G401 (cell line): Measurements from ENCODE around the gene STOML1. TPM values are rescaled to one million over a fixed set of nuclear protein-coding genes. Genes with fewer than 3 reads are reported as not detected.
A peak's percentile ranks its signal among the peaks of the same experiment; 100 is the strongest.
"Not testable (repeated sequence)": the region's sequence is repeated elsewhere in the genome, so short reads cannot be mapped to it uniquely, and the experiment has no call there.

Experiments used
- DNase-seq: peaks from one replicate; pipeline ENCODE4 v3.0.0-alpha.2; 2015; ENCODE audit warnings: low spot score
- in situ Hi-C: cut with HindIII; loops from 2 replicates; pipeline ENCODE4 v1.10.0; 2016; ENCODE audit warnings: low sequenced_read_pairs, mixed read lengths
- total RNA-seq: library from RNA; depleted of rRNA; stranded (reverse); fragments of >200 nt; shearing (Covaris generic); gene quantifications from 2 replicates; pipeline ENCODE4 v1.2.3, GENCODE V29; 2014

STOML1 gene
- total RNA-seq, 1 experiment from 2014 or later: 6.0 TPM

DNA sequence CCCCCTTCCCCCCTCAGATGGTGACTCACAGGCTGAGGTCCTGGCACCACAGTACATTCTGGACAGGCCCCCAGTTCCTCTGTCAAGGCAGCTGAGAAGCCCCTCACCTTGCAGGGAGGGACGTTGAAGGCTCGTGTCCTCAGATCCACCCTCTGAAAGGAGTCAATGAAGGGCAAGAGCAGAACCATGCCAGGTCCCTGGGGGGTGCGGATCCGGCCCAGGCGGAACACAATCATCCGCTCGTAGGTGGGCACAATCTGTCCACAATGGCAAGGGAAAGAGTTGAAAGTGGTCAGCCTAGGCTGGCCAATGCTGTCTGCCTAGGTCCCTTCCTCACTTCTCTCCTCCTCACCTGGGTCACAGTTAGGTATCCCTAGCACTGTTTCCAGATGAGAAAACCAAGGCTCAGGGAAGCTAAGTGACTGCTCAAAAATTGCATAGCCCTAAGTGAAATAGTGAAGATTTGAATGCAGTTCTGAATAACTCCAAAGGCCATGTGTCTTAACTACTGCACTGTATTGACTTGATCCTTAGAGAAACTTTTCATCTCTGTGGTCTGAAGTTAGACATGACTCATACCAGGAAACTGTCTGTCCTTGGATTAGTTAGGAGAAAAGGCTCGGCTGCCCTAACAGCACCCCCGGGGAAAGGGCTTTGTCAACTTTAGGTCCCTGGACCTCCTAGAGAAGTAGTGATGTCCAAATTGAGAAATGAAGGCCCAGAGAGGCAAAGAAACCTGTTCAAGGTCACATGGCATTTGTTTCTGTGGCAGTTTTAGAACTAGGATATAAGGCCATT is 2.9 kb downstream of the STOML1 start:
- in situ Hi-C loops: no loop called here
- no peak for DNase-seq

DNA sequence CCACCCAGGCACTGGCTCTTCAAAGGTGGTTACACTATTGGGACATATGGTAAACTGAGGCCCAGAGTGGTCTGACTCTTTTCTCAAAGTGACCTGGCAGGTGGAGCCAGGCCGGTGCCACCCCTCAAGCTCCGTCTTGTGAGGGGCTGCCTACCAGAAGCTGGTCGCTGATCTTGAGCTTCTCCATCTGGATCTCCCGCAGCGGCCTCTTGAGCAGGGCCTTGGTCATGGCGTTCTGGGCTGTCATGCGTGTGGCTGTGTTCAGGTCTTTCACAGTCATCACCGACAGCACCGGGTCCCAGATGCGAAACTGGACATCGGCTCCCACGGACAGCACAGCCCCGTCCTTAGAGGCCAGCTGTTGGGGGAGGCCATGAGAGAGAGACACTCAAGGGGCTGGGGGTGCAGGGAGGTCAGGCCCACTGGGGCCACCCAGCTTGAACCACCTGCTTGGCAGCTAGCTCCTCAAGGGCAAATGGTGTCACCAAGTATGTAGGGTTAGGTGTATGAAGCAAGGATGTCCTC is 3.6 kb downstream of the STOML1 start:
- DNase-seq: no peak
- in situ Hi-C loops: no loop called here

- DNase-seq: no peak
- in situ Hi-C loops: no loop called here
These were observed 4.2 kb downstream of the STOML1 start for GRCh38 chr15:73987681-73988444.

DNA sequence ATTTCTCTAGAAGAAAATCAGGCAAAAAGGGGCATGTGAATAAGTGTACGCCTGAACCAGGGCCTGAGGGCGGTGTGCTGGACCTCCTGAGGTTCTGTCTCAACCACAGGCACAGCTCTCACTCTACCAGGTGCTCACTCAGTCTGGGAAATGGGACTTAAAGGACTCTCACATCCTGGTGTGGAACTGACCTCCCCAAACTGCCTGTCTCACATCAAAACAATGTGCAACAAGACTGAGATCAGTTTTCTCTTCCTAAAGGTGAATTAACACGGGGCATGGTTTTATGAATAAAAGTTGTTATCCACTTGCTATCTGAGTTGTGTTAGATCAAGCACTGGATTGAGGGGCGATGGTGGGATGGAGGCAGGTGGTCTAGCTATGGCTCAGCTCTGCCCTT is 4.8 kb downstream of the STOML1 start:
- in situ Hi-C loops: no loop called here

DNA sequence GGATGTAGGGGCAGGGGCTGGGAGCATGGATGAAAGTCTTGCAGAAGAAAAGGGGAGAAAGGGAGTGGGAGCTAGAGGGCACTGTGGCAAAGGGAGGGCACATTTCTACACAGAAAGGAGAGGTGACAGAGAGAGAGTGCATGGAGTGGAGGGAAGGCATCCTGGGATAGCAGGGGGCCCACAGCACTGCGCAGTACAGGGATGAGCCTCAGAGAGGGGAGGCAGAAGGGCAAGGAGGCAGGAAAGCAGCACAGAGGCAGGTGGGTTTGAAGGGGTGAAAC is 5.4 kb downstream of the STOML1 start:
- in situ Hi-C loops: no loop called here
- DNase-seq: no peak

More for the DNA sequence above, 4.8 kb downstream of the STOML1 start:
- no peak for DNase-seq

- DNase-seq: no peak
- in situ Hi-C loops: no loop called here
These were observed 5.9 kb downstream of the STOML1 start for GRCh38 chr15:73986055-73986775.

DNA sequence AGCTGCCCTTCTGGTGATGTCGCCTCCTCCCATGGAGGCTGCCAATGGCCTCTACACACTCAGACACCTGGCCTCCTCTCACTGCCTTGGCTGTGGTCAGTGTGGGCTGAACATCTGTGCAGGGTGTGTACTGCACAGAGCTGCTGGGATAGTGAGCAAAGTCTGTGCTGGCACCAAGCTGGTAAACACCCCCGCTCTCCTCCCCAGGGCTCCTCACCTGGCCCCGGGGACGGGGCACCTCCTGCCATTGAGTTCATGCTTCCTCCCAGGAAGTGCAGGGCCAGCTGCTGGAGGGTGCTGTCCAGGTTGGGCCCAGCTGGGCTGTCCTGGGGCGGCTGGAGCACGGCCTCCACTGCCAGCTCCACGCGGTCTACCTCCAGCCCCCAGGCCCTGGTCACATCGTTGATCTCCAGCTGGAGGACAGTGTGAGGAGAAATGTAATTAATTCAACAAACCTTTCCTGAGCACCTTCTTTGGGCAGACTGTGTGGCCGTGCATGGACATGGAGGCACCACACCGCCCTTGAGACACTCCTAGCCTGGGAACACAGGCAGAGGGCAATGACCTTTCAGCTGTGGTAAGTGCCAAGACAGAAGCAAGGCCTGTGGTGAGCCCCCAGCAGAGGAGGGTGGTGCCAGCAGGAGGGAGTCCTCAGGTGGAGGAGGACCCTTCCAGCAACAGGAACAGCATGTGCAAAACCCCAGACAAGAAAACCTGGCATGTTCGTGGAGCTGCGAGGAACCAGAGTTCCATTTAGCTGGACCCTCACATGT is 6.8 kb downstream of the STOML1 start:
- DNase-seq: no peak
- in situ Hi-C loops: no loop called here

- no peak for DNase-seq
- in situ Hi-C loops: no loop called here
These were observed 7.7 kb downstream of the STOML1 start for GRCh38 chr15:73984208-73984979.

GRCh38 chr15:73983773-73984172 is 8.3 kb downstream of the STOML1 start:
- no peak for DNase-seq
- in situ Hi-C loops: no loop called here

- DNase-seq: peak; percentile 86
- in situ Hi-C loops: no loop called here
These were observed 8.8 kb downstream of the STOML1 start for GRCh38 chr15:73983211-73983727.

DNA sequence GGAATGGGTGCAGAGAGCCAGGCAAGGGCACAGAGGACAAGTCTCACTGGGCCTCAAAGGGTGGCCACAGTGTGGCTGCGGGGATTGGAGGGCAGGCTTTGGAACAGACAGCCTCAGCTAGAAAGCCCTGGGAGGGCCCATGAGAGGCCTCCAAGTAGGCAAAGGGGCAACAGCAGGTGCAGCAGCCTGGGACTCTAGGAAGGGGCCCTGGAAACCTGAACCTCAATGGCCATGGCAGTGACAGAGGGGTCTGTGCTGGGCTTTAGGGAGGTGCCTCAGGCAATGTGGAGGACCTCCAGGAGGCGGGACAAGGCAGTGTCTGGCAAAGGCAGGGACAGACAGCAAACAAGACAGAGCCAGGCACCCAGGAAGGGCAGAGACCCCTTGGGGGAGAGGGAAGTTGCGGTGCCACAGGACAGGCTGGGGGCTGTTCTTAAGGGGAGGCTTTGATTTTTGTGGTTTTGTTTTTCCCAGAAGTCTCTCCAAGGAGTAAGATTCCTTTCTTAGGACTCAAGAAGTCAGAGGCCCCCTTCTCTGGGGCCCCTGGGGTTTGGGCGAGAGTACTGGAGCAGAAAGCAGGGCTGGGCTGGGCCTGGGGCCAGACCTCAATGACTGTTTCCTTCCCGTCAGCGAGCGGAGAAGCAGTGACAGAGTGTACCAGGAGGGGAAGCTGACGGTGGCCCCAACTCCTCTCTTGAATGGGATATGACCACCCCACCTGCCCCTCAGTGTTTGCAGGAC is 9.7 kb downstream of the STOML1 start:
- peak; percentile 29 for DNase-seq
- in situ Hi-C loops: no loop called here

DNA sequence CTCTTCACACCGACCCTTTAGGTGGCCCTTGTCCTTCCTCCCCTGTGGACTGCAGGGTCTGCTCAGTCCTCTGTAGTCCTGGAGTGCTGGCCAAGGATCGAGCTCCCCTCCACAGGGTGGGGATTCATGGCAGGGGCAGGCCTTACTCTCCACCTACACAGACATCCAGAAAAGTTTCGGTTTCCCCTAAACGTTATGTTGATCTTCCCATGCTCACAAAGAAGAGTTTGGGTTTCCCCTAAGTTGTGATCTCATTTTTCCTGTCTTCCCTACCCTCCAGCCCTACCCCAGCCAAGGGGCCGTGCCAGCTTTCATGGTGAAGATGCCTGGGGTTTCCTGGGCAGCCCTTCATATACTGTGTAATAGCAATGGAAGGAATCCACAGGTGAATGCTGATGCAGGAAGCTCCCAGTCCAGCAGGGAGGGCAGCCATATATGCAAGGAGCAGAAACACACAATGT is 10.3 kb downstream of the STOML1 start:
- in situ Hi-C loops: no loop called here
- no peak for DNase-seq

DNA sequence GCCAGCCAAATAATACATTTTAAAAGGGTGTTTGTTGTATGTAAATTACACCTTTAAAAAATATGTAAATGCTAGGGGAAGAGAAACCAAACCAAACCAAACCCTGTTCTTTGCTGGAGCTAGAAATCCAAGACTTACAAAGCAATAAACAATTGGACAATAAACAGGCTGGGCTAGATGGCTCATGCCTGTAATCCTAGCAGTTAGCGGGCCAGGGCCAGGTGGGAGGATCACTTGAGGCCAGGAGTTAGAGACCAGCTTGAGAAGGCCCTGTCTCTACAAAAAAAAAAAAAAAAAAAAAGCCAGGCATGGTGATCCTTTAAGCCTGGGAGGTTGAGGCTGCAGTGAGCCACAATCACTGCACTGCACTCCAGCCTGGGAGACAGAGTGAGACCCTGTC is 12.5 kb downstream of the STOML1 start:
- DNase-seq: no peak
- in situ Hi-C loops: loop anchor here (10.0 kb wide), 1 partner anchor 65 kb away; no protein-coding TSS in a partner anchor

DNA sequence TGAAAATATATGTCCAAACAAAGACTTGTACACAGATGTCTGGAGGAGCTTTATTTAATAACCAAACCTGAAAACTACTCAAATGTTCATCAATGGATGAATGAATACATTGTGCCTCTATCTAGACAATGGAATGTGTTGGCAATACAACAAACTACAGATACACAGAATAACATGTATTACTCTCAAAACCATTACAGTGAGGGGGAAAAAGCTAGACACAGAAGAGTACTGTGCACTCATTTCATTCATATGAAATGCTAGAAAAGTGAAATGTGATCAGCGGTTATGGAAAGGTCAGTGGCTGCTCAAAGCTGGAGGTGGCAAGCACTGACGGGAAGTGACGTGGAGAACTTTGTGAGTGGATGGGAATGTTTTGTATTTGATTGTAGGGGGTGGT is 13.2 kb downstream of the STOML1 start:
- in situ Hi-C loops: loop anchor here (10.0 kb wide), 1 partner anchor 66 kb away; no protein-coding TSS in a partner anchor
- DNase-seq: no peak

GRCh38 chr15:73975440-73976125 is 16.5 kb downstream of the STOML1 start:
- in situ Hi-C loops: loop anchor here (10.0 kb wide), 1 partner anchor 69 kb away; no protein-coding TSS in a partner anchor
- DNase-seq: not testable (repeated sequence)

GRCh38 chr15:73973683-73974200 is 18.4 kb downstream of the STOML1 start:
- DNase-seq: not testable (repeated sequence)
- in situ Hi-C loops: loop anchor here (10.0 kb wide), 1 partner anchor 71 kb away; no protein-coding TSS in a partner anchor
